Measurements from ENCODE around the gene PLEKHA1.

DNA sequence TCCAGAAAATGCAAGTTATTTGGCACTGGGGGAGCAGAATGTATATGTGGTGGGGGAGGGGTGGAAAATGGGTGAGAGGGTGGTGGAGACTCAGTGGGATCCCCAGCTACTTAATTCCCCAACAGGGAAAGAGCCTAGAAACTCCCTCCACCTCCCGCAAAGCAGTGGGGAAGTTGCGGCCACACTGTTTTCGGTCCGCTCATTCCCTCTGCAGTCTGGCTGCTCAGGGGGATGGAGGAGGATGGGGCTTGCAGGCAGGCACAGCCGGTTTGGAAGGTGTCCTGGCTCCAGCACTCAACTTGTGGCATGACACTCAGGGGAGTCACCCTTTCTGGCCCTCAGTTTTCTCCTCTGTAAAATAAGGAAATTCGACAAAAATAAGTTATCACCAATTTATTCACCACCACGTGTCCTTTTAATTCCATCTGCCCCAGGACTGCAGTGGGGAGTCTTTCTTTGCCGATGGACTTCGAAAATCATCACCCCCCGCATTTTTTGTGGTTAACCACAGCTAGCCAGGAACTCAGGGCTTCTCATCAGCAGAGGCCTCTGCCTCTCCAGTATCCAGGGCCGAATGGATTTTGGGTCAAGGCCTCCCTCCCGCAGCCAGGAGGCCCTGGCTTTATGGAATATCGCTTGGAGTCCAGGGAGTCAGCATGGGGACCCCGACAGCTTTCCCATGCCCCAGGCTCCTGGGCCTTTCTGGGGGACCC is 85.2 kb downstream of the PLEKHA1 start:
- TF ChIP-seq EZH2 (IDR thresholded peaks at IDR 0.05), result no peak
- TF ChIP-seq POLR2AphosphoS5 (IDR thresholded peaks at IDR 0.05; ENCODE audit: borderline replicate concordance, low read depth, low read length), result no peak
- no peak for TF ChIP-seq FOXP2 (optimal IDR thresholded peaks at IDR 0.05; ENCODE audit: control extremely low read depth, extremely low read length, insufficient read depth)

All from SK-N-MC (cell line).